Neural progenitor cell (in vitro differentiated cells): ENCODE data around the gene PPP2R5A.

Source experiments
- CTCF ChIP-seq: fragments of 200-600 bp; sonication (generic); IDR thresholded peaks from 2 replicates; pipeline ENCODE4 v1.5.1; 2017; ENCODE audit warnings: antibody characterized with exemption, mild to moderate bottlenecking
- EZH2 ChIP-seq: fragments of 200-600 bp; sonication (generic); IDR thresholded peaks from 2 replicates; pipeline ENCODE4 v1.6.1; 2017; ENCODE audit warnings: antibody characterized with exemption, mild to moderate bottlenecking, moderate library complexity
- EZH2phosphoT487 ChIP-seq: fragments of 200-600 bp; sonication (generic); IDR thresholded peaks from 2 replicates; pipeline ENCODE4 v1.6.1; 2017; ENCODE audit warnings: antibody characterized with exemption

DNA sequence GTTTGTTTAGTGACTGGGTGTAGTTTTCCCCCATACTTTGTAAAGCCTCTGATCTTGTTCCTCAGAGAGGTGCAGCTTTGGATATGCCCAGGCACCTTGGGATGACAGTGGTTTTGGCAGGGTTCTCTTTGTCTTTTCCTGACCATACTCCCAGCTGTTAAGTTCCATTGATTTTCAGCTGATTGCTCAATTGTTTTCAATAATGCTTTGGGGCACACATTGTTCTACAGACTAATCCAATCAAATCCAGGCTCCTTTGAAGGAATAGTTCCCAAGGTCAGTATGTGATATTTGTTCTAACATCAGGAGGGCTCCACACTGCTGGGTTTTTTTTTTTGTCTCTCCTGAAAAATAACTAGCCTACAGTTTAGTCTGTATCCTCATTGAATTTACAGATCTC is 24.8 kb downstream of the PPP2R5A start:
- TF ChIP-seq CTCF (no peak), EZH2 (no peak), EZH2phosphoT487 (peak; percentile 91)
